Measurements from ENCODE around the gene USP20. TPM values are rescaled to one million over a fixed set of nuclear protein-coding genes. Genes with fewer than 3 reads are reported as not detected.

The USP20 gene
- total and polyA plus RNA-seq, 11 donors = 9.4 to 19.7 (median 12.9) TPM

DNA sequence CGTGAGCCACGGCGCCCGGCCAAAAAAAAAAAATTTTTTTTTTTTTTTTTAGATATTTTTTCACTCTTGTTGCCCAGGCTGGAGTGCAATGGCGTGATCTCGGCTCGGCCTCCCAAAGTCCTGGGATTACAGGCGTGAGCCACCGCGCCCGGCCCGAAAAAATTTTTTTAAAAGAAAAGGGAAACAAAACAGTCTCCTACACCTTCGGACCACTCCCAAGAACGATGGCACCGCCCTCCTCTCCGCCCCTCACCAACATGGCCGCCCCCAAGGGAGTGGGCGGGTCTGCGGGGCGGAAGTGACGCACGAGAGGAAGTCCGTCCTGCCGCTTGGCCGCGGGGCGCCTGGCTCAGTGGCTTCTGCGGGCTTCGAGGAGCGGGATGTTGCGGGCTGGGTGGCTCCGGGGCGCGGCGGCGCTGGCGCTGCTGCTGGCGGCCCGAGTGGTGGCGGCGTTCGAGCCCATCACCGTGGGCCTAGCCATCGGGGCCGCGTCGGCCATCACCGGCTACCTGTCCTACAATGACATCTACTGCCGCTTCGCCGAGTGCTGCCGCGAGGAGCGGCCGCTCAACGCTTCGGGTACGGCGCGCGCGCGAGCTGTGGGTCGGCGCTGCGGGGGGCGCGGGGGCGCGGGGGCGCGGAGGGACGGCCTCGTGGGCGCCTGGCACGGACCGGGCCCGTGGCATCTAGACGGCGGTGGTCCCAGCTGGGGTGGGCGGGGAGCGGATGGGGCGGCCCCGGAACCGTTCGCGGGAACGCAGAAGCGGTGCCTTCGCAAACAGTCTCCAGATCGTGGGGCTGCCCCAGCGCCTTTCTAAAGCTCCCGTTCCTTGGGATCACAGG lies 32.2 kb upstream of the USP20 start, which contains the start of gene TOR1B:
TSS of gene TOR1B (plus strand) at position 352 of the 843 bp plus-strand sequence. CDS start at position 381, 29 bp downstream.
- peak; percentile 96 to 99 (median 99) for ATAC-seq
- TF ChIP-seq, protein P1, sequence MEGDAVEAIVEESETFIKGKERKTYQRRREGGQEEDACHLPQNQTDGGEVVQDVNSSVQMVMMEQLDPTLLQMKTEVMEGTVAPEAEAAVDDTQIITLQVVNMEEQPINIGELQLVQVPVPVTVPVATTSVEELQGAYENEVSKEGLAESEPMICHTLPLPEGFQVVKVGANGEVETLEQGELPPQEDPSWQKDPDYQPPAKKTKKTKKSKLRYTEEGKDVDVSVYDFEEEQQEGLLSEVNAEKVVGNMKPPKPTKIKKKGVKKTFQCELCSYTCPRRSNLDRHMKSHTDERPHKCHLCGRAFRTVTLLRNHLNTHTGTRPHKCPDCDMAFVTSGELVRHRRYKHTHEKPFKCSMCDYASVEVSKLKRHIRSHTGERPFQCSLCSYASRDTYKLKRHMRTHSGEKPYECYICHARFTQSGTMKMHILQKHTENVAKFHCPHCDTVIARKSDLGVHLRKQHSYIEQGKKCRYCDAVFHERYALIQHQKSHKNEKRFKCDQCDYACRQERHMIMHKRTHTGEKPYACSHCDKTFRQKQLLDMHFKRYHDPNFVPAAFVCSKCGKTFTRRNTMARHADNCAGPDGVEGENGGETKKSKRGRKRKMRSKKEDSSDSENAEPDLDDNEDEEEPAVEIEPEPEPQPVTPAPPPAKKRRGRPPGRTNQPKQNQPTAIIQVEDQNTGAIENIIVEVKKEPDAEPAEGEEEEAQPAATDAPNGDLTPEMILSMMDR (IDR thresholded peaks at IDR 0.05) = no peak
- TF ChIP-seq POLR2A (IDR thresholded peaks at IDR 0.05) = peak in 1 of 2 donors; percentile 71
- Histone ChIP-seq H3K4me1 (peaks cover 0 to 32% (median 8%) of the 10 kb centered on the region in 12 donors), H3K27ac (peak within 1 kb of the TSS; percentile 61 to 93 (median 86)), H3K36me3 (peaks cover 0 to 33% (median 13%) of the 10 kb centered on the region in 9 donors), H3K27me3 (no peaks in the 10 kb centered on the region), H3K4me3 (peak within 1 kb of the TSS; percentile 72 to 98 (median 88)), H3K9me3 (no peaks in the 10 kb centered on the region)
- intact Hi-C loops (cut with DNase I) = loop anchor here in 2 of 10 donors (1.0 to 2.0 kb wide), 2 partner anchors 20 to 32 kb away; partner anchors contain the start of genes C9orf78 (in 1 of the 2) and USP20 (in 1 of the 2)
- WGBS, 4 donors = 0 to 1% (median 1%) methylated on average over 47 to 93 of the region's 93 CpGs
- peak; percentile 94 to 97 (median 95) for DNase-seq

DNA sequence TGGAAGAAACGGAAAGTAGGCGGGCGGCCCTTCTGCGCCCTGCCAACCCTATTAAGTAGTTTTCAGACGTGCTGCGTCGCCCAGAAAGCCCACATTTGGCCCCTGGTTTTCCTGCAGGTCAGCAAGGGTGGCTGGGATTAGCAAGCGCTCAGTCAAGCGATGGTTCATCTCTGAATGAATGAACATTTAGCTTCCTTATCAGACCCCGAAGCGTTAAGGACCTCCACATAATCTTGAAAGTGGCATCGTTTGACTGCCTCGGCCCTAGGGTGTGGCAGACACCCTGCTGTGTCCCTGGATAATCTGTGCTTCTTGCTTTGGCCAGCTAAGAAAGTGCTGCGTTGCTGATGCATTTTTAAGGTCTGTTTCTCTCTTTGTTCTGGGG lies 31.6 kb upstream of the USP20 start:
- no peaks in the 10 kb centered on the region for H3K27me3 ChIP-seq
- TF ChIP-seq POLR2A (IDR thresholded peaks at IDR 0.05) = no peak
- TF ChIP-seq, protein P1 (IDR thresholded peaks at IDR 0.05) = no peak
- DNase-seq = peak in 1 of 5 donors; percentile 13
- intact Hi-C loops (cut with DNase I) = loop anchor here in 2 of 10 donors (1.0 to 2.0 kb wide), 2 partner anchors 19 to 32 kb away; partner anchors contain the start of genes C9orf78 (in 1 of the 2) and USP20 (in 1 of the 2)
- no peak for ATAC-seq
- peaks cover 0 to 35% (median 14%) of the 10 kb centered on the region in 9 donors for H3K36me3 ChIP-seq
- H3K9me3 ChIP-seq = no peaks in the 10 kb centered on the region
- H3K4me3 ChIP-seq = peak overlapping the region; percentile 72 to 98 (median 88)
- 1 to 5% (median 2%) methylated on average over 13 to 14 of the region's 14 CpGs for WGBS, 4 donors
- peaks cover 0 to 32% (median 8%) of the 10 kb centered on the region in 12 donors for H3K4me1 ChIP-seq
- H3K27ac ChIP-seq = peak overlapping the region in 10 of 12 donors; percentile 80 to 93 (median 86)

DNA sequence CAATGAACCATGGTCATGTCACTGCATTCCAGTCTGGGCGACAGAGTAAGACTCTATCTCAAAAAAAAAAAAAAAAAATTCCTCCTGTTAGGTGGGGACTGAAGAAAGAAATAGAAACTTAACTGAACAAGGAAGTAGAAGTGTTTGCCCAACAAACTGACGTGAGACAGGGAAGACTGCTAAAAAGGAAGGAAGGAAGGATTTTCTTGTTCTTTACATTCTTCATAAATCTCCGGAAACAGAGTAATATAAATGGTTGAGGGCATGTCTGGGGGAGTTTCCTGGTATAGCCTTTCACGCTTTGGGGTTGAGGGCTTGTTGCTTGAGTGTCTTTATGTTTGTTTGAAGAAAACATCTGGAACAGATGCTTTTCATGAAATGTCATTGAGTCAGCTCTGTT lies 29.2 kb upstream of the USP20 start:
- Histone ChIP-seq H3K36me3 (peaks cover 0 to 59% (median 36%) of the 10 kb centered on the region in 9 donors), H3K4me3 (peak overlapping the region in 1 of 12 donors; percentile 3), H3K27me3 (no peaks in the 10 kb centered on the region), H3K27ac (peak overlapping the region in 1 of 12 donors; percentile 37), H3K9me3 (no peaks in the 10 kb centered on the region), H3K4me1 (peaks cover 0 to 32% (median 8%) of the 10 kb centered on the region in 12 donors)
- no peak for TF ChIP-seq POLR2A (IDR thresholded peaks at IDR 0.05)
- TF ChIP-seq, protein P1 (IDR thresholded peaks at IDR 0.05) = no peak
- DNase-seq = no peak
- intact Hi-C loops (cut with DNase I) = no loop called here
- ATAC-seq = no peak
- WGBS, 4 donors = 64 to 80% (median 77%) methylated on average over 4 of the region's 4 CpGs

DNA sequence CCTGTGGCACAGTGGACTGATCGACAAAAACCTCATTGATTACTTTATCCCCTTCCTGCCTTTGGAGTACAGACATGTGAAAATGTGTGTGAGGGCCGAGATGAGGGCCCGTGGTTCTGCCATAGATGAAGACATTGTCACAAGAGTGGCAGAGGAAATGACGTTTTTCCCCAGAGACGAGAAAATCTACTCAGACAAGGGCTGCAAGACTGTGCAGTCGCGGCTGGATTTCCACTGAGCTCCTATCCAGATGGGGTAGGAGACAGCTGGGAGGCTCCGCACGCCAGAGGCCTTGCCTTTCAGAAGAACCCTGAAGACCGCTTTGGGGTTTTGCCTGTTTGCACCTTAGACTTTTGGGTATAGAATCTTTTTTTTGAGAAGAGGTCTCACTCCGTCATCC lies 25.9 kb upstream of the USP20 start:
- Histone ChIP-seq H3K9me3 (no peaks in the 10 kb centered on the region), H3K4me1 (peaks cover 0 to 24% (median 0%) of the 10 kb centered on the region in 12 donors), H3K36me3 (peaks cover 0 to 87% (median 62%) of the 10 kb centered on the region in 9 donors), H3K27ac (no peak overlapping the region), H3K27me3 (no peaks in the 10 kb centered on the region), H3K4me3 (no peak overlapping the region)
- intact Hi-C loops (cut with DNase I) = no loop called here
- no peak for ATAC-seq
- DNase-seq = peak in 1 of 5 donors; percentile 24
- 74 to 79% (median 77%) methylated on average over 11 of the region's 11 CpGs for WGBS, 4 donors
- TF ChIP-seq, protein P1 (IDR thresholded peaks at IDR 0.05) = no peak
- no peak for TF ChIP-seq POLR2A (IDR thresholded peaks at IDR 0.05)

All from heart left ventricle (tissue), 16 donors.